Tibial nerve (tissue), 3 donors: ENCODE measurements around the gene TMEM132D.

Source experiments
- POLR2A ChIP-seq, 2 donors: fragments of 450-650 bp; IDR thresholded peaks; one replicate each; pipeline ENCODE4 v1.6.1; 2017; ENCODE audit warnings: antibody characterized with exemption in 2 of 2, mild to moderate bottlenecking in 2 of 2, moderate library complexity in 2 of 2
- TF ChIP-seq, protein P1 (sequence below), 5 experiments: fragments of 200-600 bp in 3 of 5; fragments of 450-650 bp in 2 of 5; sonication (generic) in 3 of 5; IDR thresholded peaks; one replicate each; pipeline ENCODE4 v1.5.1; 2016 to 2019; ENCODE audit warnings: antibody characterized with exemption in 5 of 5, mild to moderate bottlenecking in 3 of 5, moderate library complexity in 2 of 5

DNA sequence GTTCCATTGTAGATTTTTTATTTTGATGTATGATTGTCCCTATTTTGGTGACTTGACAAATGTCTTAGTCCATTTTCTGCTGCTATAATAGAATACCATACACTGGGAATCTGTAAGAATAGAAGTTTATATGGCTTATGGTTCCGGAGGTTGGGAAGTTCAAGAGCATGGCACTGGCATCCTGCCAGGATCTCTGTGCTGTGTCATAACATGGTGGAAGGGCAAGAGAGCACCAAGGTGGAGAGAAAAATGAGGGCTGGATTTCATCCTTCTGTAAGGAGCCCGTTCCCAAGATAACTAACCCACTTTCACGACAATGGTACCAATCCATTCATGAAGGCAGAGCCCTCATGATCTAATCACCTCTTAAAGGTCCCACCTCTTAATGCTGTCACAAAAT lies 176.7 kb downstream of the TMEM132D start:
- TF ChIP-seq, protein P1, sequence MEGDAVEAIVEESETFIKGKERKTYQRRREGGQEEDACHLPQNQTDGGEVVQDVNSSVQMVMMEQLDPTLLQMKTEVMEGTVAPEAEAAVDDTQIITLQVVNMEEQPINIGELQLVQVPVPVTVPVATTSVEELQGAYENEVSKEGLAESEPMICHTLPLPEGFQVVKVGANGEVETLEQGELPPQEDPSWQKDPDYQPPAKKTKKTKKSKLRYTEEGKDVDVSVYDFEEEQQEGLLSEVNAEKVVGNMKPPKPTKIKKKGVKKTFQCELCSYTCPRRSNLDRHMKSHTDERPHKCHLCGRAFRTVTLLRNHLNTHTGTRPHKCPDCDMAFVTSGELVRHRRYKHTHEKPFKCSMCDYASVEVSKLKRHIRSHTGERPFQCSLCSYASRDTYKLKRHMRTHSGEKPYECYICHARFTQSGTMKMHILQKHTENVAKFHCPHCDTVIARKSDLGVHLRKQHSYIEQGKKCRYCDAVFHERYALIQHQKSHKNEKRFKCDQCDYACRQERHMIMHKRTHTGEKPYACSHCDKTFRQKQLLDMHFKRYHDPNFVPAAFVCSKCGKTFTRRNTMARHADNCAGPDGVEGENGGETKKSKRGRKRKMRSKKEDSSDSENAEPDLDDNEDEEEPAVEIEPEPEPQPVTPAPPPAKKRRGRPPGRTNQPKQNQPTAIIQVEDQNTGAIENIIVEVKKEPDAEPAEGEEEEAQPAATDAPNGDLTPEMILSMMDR (IDR thresholded peaks at IDR 0.05): no peak
- no peak for TF ChIP-seq POLR2A (IDR thresholded peaks at IDR 0.05)
